HEK293 (cell line): ENCODE results near the gene CYP2A13.
"Not testable (repeated sequence)": the region's sequence is repeated elsewhere in the genome, so short reads cannot be mapped to it uniquely, and the experiment has no call there.

Experiments
- CTCF ChIA-PET: fragments of 350-600 bp; formaldehyde crosslinking; extraction: SDS; loops from one replicate; lab custom pipeline; 2021; ENCODE audit warnings: antibody characterized with exemption; lab: Yijun Ruan, JAX
- POLR2A ChIA-PET: fragments of 300-600 bp; formaldehyde crosslinking; extraction: SDS; loops from one replicate; lab custom pipeline; 2020; ENCODE audit warnings: antibody characterized with exemption, inconsistent platforms; lab: Yijun Ruan, JAX
- H3K27ac ChIP-seq: fragments of 200-500 bp; sonication (Bioruptor generic); 2 replicates; pipeline ENCODE4 v1.5.1; 2014; ENCODE audit warnings: low read depth, low read length, control low read depth, inconsistent platforms; ENCODE audit errors: extremely low read depth
- H3K36me3 ChIP-seq, 2 experiments: fragments of 200-500 bp in 1 of 2; sonication (Bioruptor generic) in 1 of 2; 1 replicate in 1 of 2; 2 replicates in 1 of 2; pipeline ENCODE4 v1.5.1; 2014 to 2017; ENCODE audit warnings: inconsistent platforms in 2 of 2, low read length in 2 of 2; ENCODE audit not compliant: control insufficient read depth in 2 of 2, insufficient read depth in 1 of 2
- H3K4me1 ChIP-seq: fragments of 200-500 bp; sonication (Bioruptor generic); 2 replicates; pipeline ENCODE4 v1.5.1; 2014; ENCODE audit warnings: mild to moderate bottlenecking, low read length, inconsistent platforms; ENCODE audit not compliant: control insufficient read depth, insufficient read depth
- H3K4me3 ChIP-seq: 2 replicates; pipeline ENCODE4 v1.5.1; 2011; ENCODE audit warnings: low read depth, mild to moderate bottlenecking, control low read depth, low read length, moderate library complexity
- H3K9me3 ChIP-seq: fragments of 200-500 bp; sonication (Bioruptor generic); 2 replicates; pipeline ENCODE4 v1.5.1; 2014; ENCODE audit warnings: low read depth, low read length, inconsistent platforms; ENCODE audit not compliant: control insufficient read depth, insufficient read depth
- BCL11A ChIP-seq: fragments of 450-650 bp; formaldehyde crosslinking; IDR thresholded peaks from 2 replicates; pipeline ENCODE4 v1.5.1; 2016; ENCODE audit warnings: low read depth, missing biosample characterization, missing genetic modification characterization
- ELK4 ChIP-seq: IDR thresholded peaks from 2 replicates; pipeline ENCODE4 v1.6.1; 2011; ENCODE audit warnings: mild to moderate bottlenecking, low read depth, low read length, borderline replicate concordance
- GLI4 ChIP-seq: fragments of 450-650 bp; formaldehyde crosslinking; IDR thresholded peaks from 2 replicates; pipeline ENCODE4 v1.5.1; 2016; ENCODE audit warnings: missing biosample characterization, missing genetic modification characterization
- KLF10 ChIP-seq: fragments of 450-650 bp; IDR thresholded peaks from 2 replicates; pipeline ENCODE4 v1.5.1; 2018; ENCODE audit warnings: missing biosample characterization, mild to moderate bottlenecking, missing genetic modification characterization
- KLF16 ChIP-seq: fragments of 450-650 bp; formaldehyde crosslinking; IDR thresholded peaks from 2 replicates; pipeline ENCODE4 v1.5.1; 2017; ENCODE audit warnings: missing biosample characterization, missing genetic modification characterization
- KLF9 ChIP-seq: fragments of 450-650 bp; formaldehyde crosslinking; IDR thresholded peaks from 2 replicates; pipeline ENCODE4 v1.5.1; 2016; ENCODE audit warnings: missing biosample characterization, missing genetic modification characterization, low read depth
- MZF1 ChIP-seq: fragments of 450-650 bp; formaldehyde crosslinking; IDR thresholded peaks from 2 replicates; pipeline ENCODE4 v1.5.1; 2017; ENCODE audit warnings: missing biosample characterization, missing genetic modification characterization, borderline replicate concordance
- PRDM1 ChIP-seq: fragments of 450-650 bp; formaldehyde crosslinking; IDR thresholded peaks from 2 replicates; pipeline ENCODE4; 2016; ENCODE audit warnings: missing biosample characterization, missing genetic modification characterization
- TCF7L2 ChIP-seq: IDR thresholded peaks from 2 replicates; pipeline ENCODE4 v1.6.1; 2011; ENCODE audit warnings: low read depth, mild to moderate bottlenecking, inconsistent platforms, low read length, moderate library complexity, borderline replicate concordance
- TRIM28 ChIP-seq: IDR thresholded peaks from 2 replicates; pipeline ENCODE4 v1.6.1; 2011; ENCODE audit warnings: low read length, control low read depth, borderline replicate concordance
- ZBTB20 ChIP-seq: fragments of 450-650 bp; formaldehyde crosslinking; IDR thresholded peaks from 2 replicates; pipeline ENCODE4 v1.5.1; 2016; ENCODE audit warnings: missing biosample characterization, missing genetic modification characterization
- ZFP37 ChIP-seq: fragments of 450-650 bp; formaldehyde crosslinking; IDR thresholded peaks from 2 replicates; pipeline ENCODE4 v1.5.1; 2016; ENCODE audit warnings: missing biosample characterization, missing genetic modification characterization
- ZNF2 ChIP-seq: fragments of 450-650 bp; formaldehyde crosslinking; IDR thresholded peaks from 2 replicates; pipeline ENCODE4 v1.5.1; 2016; ENCODE audit warnings: missing biosample characterization, missing genetic modification characterization
- ZNF292 ChIP-seq: fragments of 450-650 bp; formaldehyde crosslinking; IDR thresholded peaks from 2 replicates; pipeline ENCODE4 v1.5.1; 2016; ENCODE audit warnings: low read depth, missing biosample characterization, missing genetic modification characterization, borderline replicate concordance
- ZNF311 ChIP-seq: fragments of 450-650 bp; formaldehyde crosslinking; IDR thresholded peaks from 2 replicates; pipeline ENCODE4 v1.5.1; 2017; ENCODE audit warnings: missing biosample characterization, missing genetic modification characterization, borderline replicate concordance
- ZNF341 ChIP-seq: fragments of 450-650 bp; formaldehyde crosslinking; IDR thresholded peaks from 2 replicates; pipeline ENCODE4; 2016; ENCODE audit warnings: low read depth, missing biosample characterization, missing genetic modification characterization
- ZNF449 ChIP-seq: fragments of 450-650 bp; formaldehyde crosslinking; IDR thresholded peaks from 2 replicates; pipeline ENCODE4 v1.5.1; 2017; ENCODE audit warnings: missing biosample characterization, mild to moderate bottlenecking, missing genetic modification characterization, moderate library complexity
- ZNF514 ChIP-seq: fragments of 450-650 bp; formaldehyde crosslinking; IDR thresholded peaks from 2 replicates; pipeline ENCODE4 v1.5.1; 2016; ENCODE audit warnings: missing biosample characterization, missing genetic modification characterization
- ZNF585B ChIP-seq: fragments of 450-650 bp; formaldehyde crosslinking; IDR thresholded peaks from 2 replicates; pipeline ENCODE4 v1.5.1; 2016; ENCODE audit warnings: missing biosample characterization, missing genetic modification characterization
- ZNF600 ChIP-seq: fragments of 450-650 bp; formaldehyde crosslinking; IDR thresholded peaks from 2 replicates; pipeline ENCODE4 v1.5.1; 2016; ENCODE audit warnings: missing biosample characterization, missing genetic modification characterization
- ZNF654 ChIP-seq: fragments of 450-650 bp; formaldehyde crosslinking; IDR thresholded peaks from 2 replicates; pipeline ENCODE4 v1.5.1; 2016; ENCODE audit warnings: low read depth, missing biosample characterization, missing genetic modification characterization
- ZNF670 ChIP-seq: fragments of 450-650 bp; formaldehyde crosslinking; IDR thresholded peaks from 2 replicates; pipeline ENCODE4 v1.5.1; 2016; ENCODE audit warnings: missing biosample characterization, missing genetic modification characterization, low read depth
- ZNF704 ChIP-seq: fragments of 450-650 bp; formaldehyde crosslinking; IDR thresholded peaks from 2 replicates; pipeline ENCODE4 v1.5.1; 2016; ENCODE audit warnings: missing biosample characterization, missing genetic modification characterization
- ZNF843 ChIP-seq: fragments of 450-650 bp; formaldehyde crosslinking; IDR thresholded peaks from 2 replicates; pipeline ENCODE4 v1.5.1; 2016; ENCODE audit warnings: missing biosample characterization, missing genetic modification characterization
- ZSCAN5A ChIP-seq: fragments of 450-650 bp; formaldehyde crosslinking; IDR thresholded peaks from 2 replicates; pipeline ENCODE4 v1.5.1; 2016; ENCODE audit warnings: missing biosample characterization, missing genetic modification characterization

CYP2A13 gene

GRCh38 chr19:41098762-41099161 lies 10.5 kb downstream of the CYP2A13 start:
- no peaks in the 10 kb centered on the region for H3K4me1 ChIP-seq
- POLR2A ChIA-PET, result no interaction called here
- H3K36me3 ChIP-seq, result no peaks in the 10 kb centered on the region
- CTCF ChIA-PET, result interaction anchor here (1.2 kb wide), 1 partner anchor 291 kb away, joined by 4 read pairs; no protein-coding TSS in a partner anchor
- no peak for TF ChIP-seq ZNF449 (tag by site-specific recombination)
- no peak for TF ChIP-seq ZFP37
- no peak for TF ChIP-seq ZNF600 (tag by site-specific recombination)
- no peak for TF ChIP-seq KLF16
- TF ChIP-seq MZF1, result no peak
- TF ChIP-seq, all 188 proteins: peak for 0
- Histone ChIP-seq H3K9me3 (no peaks in the 10 kb centered on the region), H3K27ac (no peak overlapping the region), H3K4me3 (no peak overlapping the region)

GRCh38 chr19:41102210-41102609 lies 14.0 kb downstream of the CYP2A13 start:
- H3K36me3 ChIP-seq, POLR2A ChIA-PET, H3K4me1 ChIP-seq, H3K9me3 ChIP-seq, H3K27ac ChIP-seq, H3K4me3 ChIP-seq, CTCF ChIA-PET: not testable (repeated sequence)

- no peak overlapping the region for H3K27ac ChIP-seq
- CTCF ChIA-PET, result no interaction called here
- TF ChIP-seq ZFP37 (no peak), ZNF514 (tag by site-specific recombination) (no peak), ZNF585B (tag by site-specific recombination) (no peak), TCF7L2 (no peak), KLF9 (tag by site-specific recombination) (no peak), GLI4 (no peak), TRIM28 (no peak), ZNF311 (tag by site-specific recombination) (no peak), ZNF2 (tag by site-specific recombination) (no peak), ZNF341 (tag by site-specific recombination) (no peak), ZBTB20 (tag by site-specific recombination) (no peak), PRDM1 (no peak), ZNF704 (tag by site-specific recombination) (no peak), KLF10 (tag by site-specific recombination) (no peak), ZNF670 (tag by site-specific recombination) (no peak)
- TF ChIP-seq, all 188 proteins: peak for 0
- H3K36me3 ChIP-seq, result no peaks in the 10 kb centered on the region
- no peak overlapping the region for H3K4me3 ChIP-seq
- H3K9me3 ChIP-seq, result no peaks in the 10 kb centered on the region
- H3K4me1 ChIP-seq, result no peaks in the 10 kb centered on the region
- POLR2A ChIA-PET, result no interaction called here
Measured at GRCh38 chr19:41106177-41106576, 17.9 kb downstream of the CYP2A13 start.

GRCh38 chr19:41111296-41111695 lies 23.0 kb downstream of the CYP2A13 start:
- Histone ChIP-seq H3K36me3 (no peaks in the 10 kb centered on the region), H3K27ac (no peak overlapping the region), H3K9me3 (0 out of 2 replicates have a peak, but pooled peaks cover 5% of the 10 kb centered on the region)
- CTCF ChIA-PET, result interaction anchor here (0.8 to 1.2 kb wide), 2 partner anchors 15 to 34 kb away, joined by 3 to 5 read pairs; no protein-coding TSS in a partner anchor
- TF ChIP-seq ZNF654, result no peak
- TF ChIP-seq ZNF292 (tag by site-specific recombination), result no peak
- no peak for TF ChIP-seq ZNF843
- TF ChIP-seq BCL11A (tag by site-specific recombination), result no peak
- no peak for TF ChIP-seq ZSCAN5A (tag by site-specific recombination)
- TF ChIP-seq KLF10 (tag by site-specific recombination), result no peak
- TF ChIP-seq ELK4, result no peak
- TF ChIP-seq, all 188 proteins: peak for 0
- POLR2A ChIA-PET, result no interaction called here
- Histone ChIP-seq H3K4me3 (no peak overlapping the region), H3K4me1 (no peaks in the 10 kb centered on the region)
